HEK293 (cell line): ENCODE results near the gene JPH4.

ENCODE experiments used
- CTCF ChIA-PET: fragments of 350-600 bp; formaldehyde crosslinking; extraction: SDS; loops from one replicate; lab custom pipeline; 2021; ENCODE audit warnings: antibody characterized with exemption; lab: Yijun Ruan, JAX
- POLR2A ChIA-PET: fragments of 300-600 bp; formaldehyde crosslinking; extraction: SDS; loops from one replicate; lab custom pipeline; 2020; ENCODE audit warnings: antibody characterized with exemption, inconsistent platforms; lab: Yijun Ruan, JAX
- H3K27ac ChIP-seq: fragments of 200-500 bp; sonication (Bioruptor generic); 2 replicates; pipeline ENCODE4 v1.5.1; 2014; ENCODE audit warnings: low read depth, low read length, control low read depth, inconsistent platforms; ENCODE audit errors: extremely low read depth
- H3K36me3 ChIP-seq, 2 experiments: fragments of 200-500 bp in 1 of 2; sonication (Bioruptor generic) in 1 of 2; 1 replicate in 1 of 2; 2 replicates in 1 of 2; pipeline ENCODE4 v1.5.1; 2014 to 2017; ENCODE audit warnings: inconsistent platforms in 2 of 2, low read length in 2 of 2; ENCODE audit not compliant: control insufficient read depth in 2 of 2, insufficient read depth in 1 of 2
- H3K4me1 ChIP-seq: fragments of 200-500 bp; sonication (Bioruptor generic); 2 replicates; pipeline ENCODE4 v1.5.1; 2014; ENCODE audit warnings: mild to moderate bottlenecking, low read length, inconsistent platforms; ENCODE audit not compliant: control insufficient read depth, insufficient read depth
- H3K4me3 ChIP-seq: 2 replicates; pipeline ENCODE4 v1.5.1; 2011; ENCODE audit warnings: low read depth, mild to moderate bottlenecking, control low read depth, low read length, moderate library complexity
- H3K9me3 ChIP-seq: fragments of 200-500 bp; sonication (Bioruptor generic); 2 replicates; pipeline ENCODE4 v1.5.1; 2014; ENCODE audit warnings: low read depth, low read length, inconsistent platforms; ENCODE audit not compliant: control insufficient read depth, insufficient read depth
- ELK4 ChIP-seq: IDR thresholded peaks from 2 replicates; pipeline ENCODE4 v1.6.1; 2011; ENCODE audit warnings: mild to moderate bottlenecking, low read depth, low read length, borderline replicate concordance
- KLF16 ChIP-seq: fragments of 450-650 bp; formaldehyde crosslinking; IDR thresholded peaks from 2 replicates; pipeline ENCODE4 v1.5.1; 2017; ENCODE audit warnings: missing biosample characterization, missing genetic modification characterization
- KLF8 ChIP-seq: fragments of 450-650 bp; formaldehyde crosslinking; IDR thresholded peaks from 2 replicates; pipeline ENCODE4 v1.5.1; 2016; ENCODE audit warnings: missing biosample characterization, missing genetic modification characterization
- SETDB1 ChIP-seq: IDR thresholded peaks from one replicate; pipeline ENCODE4 v1.6.1; 2017; ENCODE audit warnings: mild to moderate bottlenecking, low read length, moderate library complexity, mixed read lengths; ENCODE audit not compliant: insufficient read length
- ZBTB1 ChIP-seq: fragments of 450-650 bp; formaldehyde crosslinking; IDR thresholded peaks from 2 replicates; pipeline ENCODE4 v1.5.1; 2016; ENCODE audit warnings: missing biosample characterization, missing genetic modification characterization
- ZFP69B ChIP-seq: fragments of 450-650 bp; formaldehyde crosslinking; IDR thresholded peaks from 2 replicates; pipeline ENCODE4 v1.5.1; 2016; ENCODE audit warnings: missing biosample characterization, missing genetic modification characterization
- ZNF169 ChIP-seq: fragments of 450-650 bp; formaldehyde crosslinking; IDR thresholded peaks from 2 replicates; pipeline ENCODE4 v1.5.1; 2016; ENCODE audit warnings: missing biosample characterization, missing genetic modification characterization
- ZNF184 ChIP-seq: fragments of 450-650 bp; IDR thresholded peaks from 2 replicates; pipeline ENCODE4 v1.5.1; 2018; ENCODE audit warnings: missing biosample characterization, mild to moderate bottlenecking, missing genetic modification characterization
- ZNF2 ChIP-seq: fragments of 450-650 bp; formaldehyde crosslinking; IDR thresholded peaks from 2 replicates; pipeline ENCODE4 v1.5.1; 2016; ENCODE audit warnings: missing biosample characterization, missing genetic modification characterization
- ZNF221 ChIP-seq: fragments of 450-650 bp; formaldehyde crosslinking; IDR thresholded peaks from 2 replicates; pipeline ENCODE4 v1.5.1; 2017; ENCODE audit warnings: missing biosample characterization, missing genetic modification characterization, borderline replicate concordance
- ZNF274 ChIP-seq, 2 experiments: fragments of 200-500 bp in 1 of 2; fragments of 450-650 bp in 1 of 2; sonication (Bioruptor generic) in 1 of 2; formaldehyde crosslinking in 1 of 2; IDR thresholded peaks; 2 replicates each; pipeline versions ENCODE4 v1.5.1 to v1.6.1; 2014 to 2016; ENCODE audit warnings: borderline replicate concordance in 1 of 2, inconsistent platforms in 1 of 2, low read length in 1 of 2, missing biosample characterization in 1 of 2, missing genetic modification characterization in 1 of 2
- ZNF362 ChIP-seq: fragments of 450-650 bp; formaldehyde crosslinking; IDR thresholded peaks from 2 replicates; pipeline ENCODE4 v1.5.1; 2016; ENCODE audit warnings: missing biosample characterization, missing genetic modification characterization
- ZNF426 ChIP-seq: fragments of 450-650 bp; formaldehyde crosslinking; IDR thresholded peaks from 2 replicates; pipeline ENCODE4 v1.5.1; 2017; ENCODE audit warnings: missing biosample characterization, missing genetic modification characterization, mild to moderate bottlenecking, inconsistent platforms, moderate library complexity
- ZNF76 ChIP-seq: fragments of 450-650 bp; formaldehyde crosslinking; IDR thresholded peaks from 2 replicates; pipeline ENCODE4; 2016; ENCODE audit warnings: low read depth, missing biosample characterization, missing genetic modification characterization, borderline replicate concordance
- ZSCAN4 ChIP-seq: fragments of 450-650 bp; formaldehyde crosslinking; IDR thresholded peaks from 2 replicates; pipeline ENCODE4 v1.5.1; 2017; ENCODE audit warnings: missing biosample characterization, missing genetic modification characterization
- TF ChIP-seq, protein P1 (sequence below): fragments of 450-650 bp; formaldehyde crosslinking; IDR thresholded peaks from 2 replicates; pipeline ENCODE4 v1.5.1; 2016; ENCODE audit warnings: missing biosample characterization, missing genetic modification characterization, borderline replicate concordance

Gene JPH4

DNA sequence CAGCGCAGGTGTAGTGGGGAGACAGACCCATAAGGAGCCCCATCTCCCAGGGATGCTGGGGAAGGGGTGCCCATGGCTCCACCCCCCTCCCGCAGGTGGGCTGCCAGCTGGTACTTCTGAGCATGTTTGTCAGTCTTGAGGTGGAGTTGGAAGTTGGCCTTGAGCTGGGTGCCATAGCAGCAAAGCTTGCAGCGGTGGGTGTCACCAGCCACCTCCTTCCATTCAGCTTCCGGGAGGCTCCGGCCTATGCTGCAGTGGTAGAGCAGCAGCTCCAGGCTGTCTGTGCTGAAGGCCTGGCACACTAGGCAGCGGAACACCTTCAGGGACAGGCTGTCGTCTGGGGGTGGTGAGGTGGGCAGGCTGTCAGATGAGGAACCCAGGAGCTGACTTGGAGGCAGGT, 45.9 kb downstream of the JPH4 start (continued):
- TF ChIP-seq ZNF2 (tag by site-specific recombination) (no peak), SETDB1 (no peak), ZFP69B (tag by site-specific recombination) (no peak), ZNF184 (tag by site-specific recombination) (no peak)

GRCh38 chr14:23531391-23531790, 47.2 kb downstream of the JPH4 start:
- H3K4me1 ChIP-seq, result no peaks in the 10 kb centered on the region
- no peak for TF ChIP-seq ZSCAN4
- TF ChIP-seq ZNF169, result no peak
- no peak for TF ChIP-seq KLF8 (tag by site-specific recombination)
- TF ChIP-seq ZNF274 (IDR thresholded peaks at IDR 0.05; ENCODE audit: low read length), result no peak
- TF ChIP-seq ZNF274 (tag by site-specific recombination; IDR thresholded peaks at IDR 0.05; ENCODE audit: borderline replicate concordance), result no peak
- H3K36me3 ChIP-seq, result peaks cover 0 to 34% of the 10 kb centered on the region in 2 experiments; a peak in 2 of 3 replicates
- CTCF ChIA-PET, result interaction anchor here (0.7 to 4.2 kb wide), 2 partner anchors 8 to 53 kb away, joined by 4 to 21 read pairs; no protein-coding TSS in a partner anchor
- H3K9me3 ChIP-seq, result no peaks in the 10 kb centered on the region
- no peak overlapping the region for H3K4me3 ChIP-seq
- H3K27ac ChIP-seq, result no peak overlapping the region
- POLR2A ChIA-PET, result no interaction called here

DNA sequence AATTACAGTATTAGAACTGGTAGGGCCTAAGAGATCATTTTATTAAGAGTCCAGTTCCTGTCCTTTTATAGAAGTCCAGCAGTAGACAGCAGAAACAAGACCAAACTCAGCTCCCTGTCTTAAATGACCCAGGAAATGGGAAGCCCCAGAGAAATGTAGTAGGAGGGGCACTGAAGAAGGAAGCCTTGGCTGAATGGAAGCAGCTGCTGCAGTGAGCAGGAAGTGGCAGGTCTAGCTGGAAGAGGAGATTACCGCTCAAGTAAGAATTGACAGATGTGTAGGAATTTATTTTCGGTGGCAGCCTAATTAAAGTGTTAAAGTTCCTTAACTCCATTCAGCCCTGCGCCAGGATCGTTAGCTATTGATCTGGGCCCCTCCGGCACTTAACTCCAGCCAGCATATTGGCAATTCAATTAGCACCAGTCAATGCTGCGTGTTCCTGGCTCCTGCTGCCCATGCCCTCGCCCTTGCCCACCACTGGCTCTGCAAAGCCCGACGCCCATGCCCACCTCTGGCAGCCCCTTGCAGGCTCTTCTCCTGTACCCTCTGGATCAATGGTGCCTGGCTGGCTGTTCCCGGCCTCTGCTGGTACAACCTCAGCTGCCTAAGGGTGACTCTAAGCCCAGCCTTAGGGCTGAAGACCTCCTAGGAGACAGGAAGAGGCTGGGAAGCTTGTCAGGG, 48.1 kb downstream of the JPH4 start:
- ChIA-PET CTCF (interaction anchor here (0.7 to 4.2 kb wide), 2 partner anchors 9 to 52 kb away, joined by 4 to 21 read pairs; no protein-coding TSS in a partner anchor), POLR2A (no interaction called here)
- no peak overlapping the region for H3K27ac ChIP-seq
- TF ChIP-seq ZNF221 (tag by site-specific recombination) (no peak), ZNF76 (tag by site-specific recombination) (no peak), ZBTB1 (tag by site-specific recombination) (no peak), KLF16 (tag by site-specific recombination) (no peak), ZNF426 (tag by site-specific recombination) (no peak), ELK4 (no peak), ZNF362 (tag by site-specific recombination) (no peak)
- TF ChIP-seq, protein P1, sequence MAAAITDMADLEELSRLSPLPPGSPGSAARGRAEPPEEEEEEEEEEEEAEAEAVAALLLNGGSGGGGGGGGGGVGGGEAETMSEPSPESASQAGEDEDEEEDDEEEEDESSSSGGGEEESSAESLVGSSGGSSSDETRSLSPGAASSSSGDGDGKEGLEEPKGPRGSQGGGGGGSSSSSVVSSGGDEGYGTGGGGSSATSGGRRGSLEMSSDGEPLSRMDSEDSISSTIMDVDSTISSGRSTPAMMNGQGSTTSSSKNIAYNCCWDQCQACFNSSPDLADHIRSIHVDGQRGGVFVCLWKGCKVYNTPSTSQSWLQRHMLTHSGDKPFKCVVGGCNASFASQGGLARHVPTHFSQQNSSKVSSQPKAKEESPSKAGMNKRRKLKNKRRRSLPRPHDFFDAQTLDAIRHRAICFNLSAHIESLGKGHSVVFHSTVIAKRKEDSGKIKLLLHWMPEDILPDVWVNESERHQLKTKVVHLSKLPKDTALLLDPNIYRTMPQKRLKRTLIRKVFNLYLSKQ (tag by site-specific recombination), result no peak
- no peak overlapping the region for H3K4me3 ChIP-seq
- no peaks in the 10 kb centered on the region for H3K4me1 ChIP-seq
- peaks cover 0 to 43% of the 10 kb centered on the region in 2 experiments; a peak in 2 of 3 replicates for H3K36me3 ChIP-seq
- H3K9me3 ChIP-seq, result no peaks in the 10 kb centered on the region
